ENCODE data around the gene PHF24.

- TF ChIP-seq POLR2A (IDR thresholded peaks at IDR 0.05) = no peak
- no peak for TF ChIP-seq CTCF (IDR thresholded peaks at IDR 0.05)
- TF ChIP-seq EP300 (IDR thresholded peaks at IDR 0.05) = no peak
These were observed 3.7 kb downstream of the PHF24 start for GRCh38 chr9:34961574-34962490.

All from tibial nerve (tissue), 4 donors.